Smooth muscle cell (in vitro differentiated cells): Measurements from ENCODE around the gene EMILIN3. TPM values are rescaled to one million over a fixed set of nuclear protein-coding genes. Genes with fewer than 3 reads are reported as not detected.
A peak's percentile ranks its signal among the peaks of the same experiment; 100 is the strongest.

Experiments used
- DNase-seq: peaks from one replicate; lab custom pipeline; 2025; ENCODE audit not compliant: unreplicated experiment; lab: John Stamatoyannopoulos, UW
- H2AFZ ChIP-seq: fragments of 200-600 bp; sonication (generic); 2 replicates; pipeline ENCODE4 v1.6.0; 2016; ENCODE audit warnings: antibody characterized with exemption, low read depth, mild to moderate bottlenecking
- H3F3A ChIP-seq: fragments of 200-600 bp; sonication (generic); 2 replicates; pipeline ENCODE4 v1.6.0; 2017; ENCODE audit warnings: antibody characterized with exemption, low read depth
- H3K27ac ChIP-seq: fragments of 200-600 bp; sonication (generic); 2 replicates; pipeline ENCODE4 v1.5.1; 2016; ENCODE audit warnings: low read depth, mild to moderate bottlenecking
- H3K27me3 ChIP-seq: fragments of 200-600 bp; sonication (generic); 2 replicates; pipeline ENCODE4 v1.6.1; 2016; ENCODE audit warnings: low read depth, mild to moderate bottlenecking
- H3K36me3 ChIP-seq: fragments of 200-600 bp; sonication (generic); 2 replicates; pipeline ENCODE4 v1.5.1; 2016; ENCODE audit warnings: low read depth
- H3K4me1 ChIP-seq: fragments of 200-600 bp; sonication (generic); 2 replicates; pipeline ENCODE4 v1.5.1; 2016; ENCODE audit warnings: low read depth
- H3K4me2 ChIP-seq: fragments of 200-600 bp; sonication (generic); 2 replicates; pipeline ENCODE4 v1.6.0; 2016; ENCODE audit warnings: mild to moderate bottlenecking
- H3K4me3 ChIP-seq: fragments of 200-600 bp; sonication (generic); 2 replicates; pipeline ENCODE4 v1.5.1; 2016; ENCODE audit warnings: mild to moderate bottlenecking
- H3K79me2 ChIP-seq: fragments of 200-600 bp; sonication (generic); 2 replicates; pipeline ENCODE4 v1.6.0; 2016; ENCODE audit warnings: low read depth, mild to moderate bottlenecking
- H3K9ac ChIP-seq: fragments of 200-600 bp; sonication (generic); 2 replicates; pipeline ENCODE4 v1.6.0; 2016; ENCODE audit warnings: low read depth
- H3K9me3 ChIP-seq: fragments of 200-600 bp; sonication (generic); replicated peaks from 2 replicates; pipeline ENCODE4 v1.5.1; 2016; ENCODE audit warnings: low read depth
- H4K20me1 ChIP-seq: fragments of 200-600 bp; sonication (generic); 2 replicates; pipeline ENCODE4 v1.6.0; 2016; ENCODE audit warnings: low read depth
- CTCF ChIP-seq: fragments of 200-600 bp; sonication (generic); IDR thresholded peaks from 2 replicates; pipeline ENCODE4 v1.5.1; 2017; ENCODE audit warnings: borderline replicate concordance, mild to moderate bottlenecking, antibody characterized with exemption; ENCODE audit not compliant: insufficient read depth, poor library complexity, severe bottlenecking
- WGBS: methylation state at CpG from one replicate; pipeline ENCODE4 v1.1.7; 2016; ENCODE audit warnings: low lambda C conversion rate; 5-methylcytosine and 5-hydroxymethylcytosine counted together
- polyA plus RNA-seq: library from polyadenylated mRNA; unstranded; fragments of >200 nt; fragmentation: Nextera tagmentation; extraction: Ambion mirVana; gene quantifications from 2 replicates; pipeline ENCODE4 v1.2.1, GENCODE V29; 2016
- total RNA-seq: library from RNA; depleted of rRNA; stranded (reverse); fragments of >200 nt; gene quantifications from 2 replicates; pipeline ENCODE4 v1.2.3, GENCODE V29; 2014

EMILIN3 gene
- total and polyA plus RNA-seq, 2 experiments from 2014 or later: 0.18 to 0.36 TPM

GRCh38 chr20:41329435-41330342 lies 36.9 kb downstream of the EMILIN3 start:
- Histone ChIP-seq H3K79me2 (no peaks in the 10 kb centered on the region), H3K27me3 (no peaks in the 10 kb centered on the region), H3K36me3 (no peaks in the 10 kb centered on the region), H3K4me2 (peak overlapping the region; percentile 60), H4K20me1 (no peaks in the 10 kb centered on the region), H3K4me1 (peaks cover 6% of the 10 kb centered on the region), H3K9me3 (no peaks in the 10 kb centered on the region), H3K9ac (peak overlapping the region; percentile 61), H3F3A (peaks cover 19% of the 10 kb centered on the region), H2AFZ (peak overlapping the region; percentile 20), H3K27ac (peak overlapping the region; percentile 94), H3K4me3 (no peak overlapping the region)
- 21% methylated on average over 14 of the region's 14 CpGs for WGBS
- peak; percentile 35 for DNase-seq
- no peak for TF ChIP-seq CTCF

- no peak for DNase-seq
- no peaks in the 10 kb centered on the region for H4K20me1 ChIP-seq
- H2AFZ ChIP-seq: no peak overlapping the region
- peaks cover 19% of the 10 kb centered on the region for H3F3A ChIP-seq
- H3K4me1 ChIP-seq: peaks cover 6% of the 10 kb centered on the region
- 89% methylated on average over 5 of the region's 5 CpGs for WGBS
- H3K9me3 ChIP-seq: no peaks in the 10 kb centered on the region
- H3K36me3 ChIP-seq: no peaks in the 10 kb centered on the region
- H3K27me3 ChIP-seq: no peaks in the 10 kb centered on the region
- H3K4me2 ChIP-seq: no peak overlapping the region
- no peak overlapping the region for H3K9ac ChIP-seq
- no peaks in the 10 kb centered on the region for H3K79me2 ChIP-seq
- no peak overlapping the region for H3K4me3 ChIP-seq
- no peak for TF ChIP-seq CTCF
- H3K27ac ChIP-seq: no peak overlapping the region
Observed at GRCh38 chr20:41327178-41327577, 39.4 kb downstream of the EMILIN3 start.

- H3K79me2 ChIP-seq: no peaks in the 10 kb centered on the region
- H3K27ac ChIP-seq: no peak overlapping the region
Observed at GRCh38 chr20:41320976-41321375, 45.6 kb downstream of the EMILIN3 start.

More at GRCh38 chr20:41320976-41321375, 45.6 kb downstream of the EMILIN3 start:
- H3K4me2 ChIP-seq: no peak overlapping the region
- H2AFZ ChIP-seq: no peak overlapping the region
- no peaks in the 10 kb centered on the region for H3K36me3 ChIP-seq
- 100% methylated on average over 1 of the region's 1 CpG for WGBS
- H3F3A ChIP-seq: no peaks in the 10 kb centered on the region
- H3K4me3 ChIP-seq: no peak overlapping the region
- H3K9ac ChIP-seq: no peak overlapping the region
- no peak for TF ChIP-seq CTCF
- H3K27me3 ChIP-seq: no peaks in the 10 kb centered on the region
- H3K4me1 ChIP-seq: no peaks in the 10 kb centered on the region
- H4K20me1 ChIP-seq: no peaks in the 10 kb centered on the region
- no peaks in the 10 kb centered on the region for H3K9me3 ChIP-seq
- DNase-seq: no peak
